IPS-11a (cell line): ENCODE results near the gene TCEAL9.
"Not testable (repeated sequence)": the region's sequence is repeated elsewhere in the genome, so short reads cannot be mapped to it uniquely, and the experiment has no call there.

ENCODE experiments used
- H3K4me3 ChIP-seq: one replicate; pipeline ENCODE4 v1.5.1; 2013; ENCODE audit warnings: low read depth, low read length, control low read depth

TCEAL9 gene

GRCh38 chrX:103356130-103356798 is at the start of gene TCEAL9:
Gene TCEAL9, plus strand, starts transcription at chrX:103356506. Its CDS starts 1,179 bp downstream, at chrX:103357685.
- H3K4me3 ChIP-seq: peak within 1 kb of the TSS; percentile 69

GRCh38 chrX:103309860-103310554 is 46.3 kb upstream of the TCEAL9 start:
- H3K4me3 ChIP-seq: peak overlapping the region; percentile 67

- H3K4me3 ChIP-seq: peak within 1 kb of the TSS; percentile 67
These were observed 45.5 kb upstream of the TCEAL9 start, which contains the start of gene BEX2 for GRCh38 chrX:103310555-103311398. Gene BEX2, minus strand, starts transcription at chrX:103310990. Its CDS starts 1,014 bp downstream, at chrX:103309976.

GRCh38 chrX:103311399-103311780 is 44.9 kb upstream of the TCEAL9 start:
- no peak overlapping the region for H3K4me3 ChIP-seq

GRCh38 chrX:103329991-103330390 is 26.3 kb upstream of the TCEAL9 start, which contains the start of gene TCEAL7:
Gene TCEAL7, plus strand, starts transcription at chrX:103330239. Its CDS starts 1,165 bp downstream, at chrX:103331404.
- H3K4me3 ChIP-seq: peak within 1 kb of the TSS; percentile 25

- H3K4me3 ChIP-seq: peak overlapping the region; percentile 25
These were observed 25.5 kb upstream of the TCEAL9 start for GRCh38 chrX:103330681-103331288.

GRCh38 chrX:103338663-103339062 is 17.6 kb upstream of the TCEAL9 start:
- H3K4me3 ChIP-seq: no peak overlapping the region

- no peak overlapping the region for H3K4me3 ChIP-seq
These were observed 13.2 kb upstream of the TCEAL9 start for GRCh38 chrX:103343105-103343504.

- no peak overlapping the region for H3K4me3 ChIP-seq
These were observed 11.7 kb upstream of the TCEAL9 start for GRCh38 chrX:103344606-103345005.

- no peak overlapping the region for H3K4me3 ChIP-seq
These were observed 8.5 kb upstream of the TCEAL9 start for GRCh38 chrX:103347682-103348397.

GRCh38 chrX:103356858-103357257 is 552 bp downstream of the TCEAL9 start:
- H3K4me3 ChIP-seq: peak overlapping the region; percentile 69

- H3K4me3 ChIP-seq: no peak overlapping the region
These were observed 1.6 kb downstream of the TCEAL9 start for GRCh38 chrX:103357871-103358270.

GRCh38 chrX:103359605-103360004 is 3.3 kb downstream of the TCEAL9 start:
- not testable (repeated sequence) for H3K4me3 ChIP-seq

GRCh38 chrX:103360092-103360491 is 3.8 kb downstream of the TCEAL9 start:
- no peak overlapping the region for H3K4me3 ChIP-seq

GRCh38 chrX:103360916-103361315 is 4.6 kb downstream of the TCEAL9 start:
- H3K4me3 ChIP-seq: no peak overlapping the region

GRCh38 chrX:103361798-103362197 is 5.5 kb downstream of the TCEAL9 start:
- no peak overlapping the region for H3K4me3 ChIP-seq

GRCh38 chrX:103362474-103362873 is 6.2 kb downstream of the TCEAL9 start:
- H3K4me3 ChIP-seq: no peak overlapping the region

GRCh38 chrX:103363046-103363445 is 6.7 kb downstream of the TCEAL9 start:
- H3K4me3 ChIP-seq: no peak overlapping the region

GRCh38 chrX:103367502-103367901 is 11.2 kb downstream of the TCEAL9 start:
- H3K4me3 ChIP-seq: no peak overlapping the region

GRCh38 chrX:103369479-103369878 is 13.2 kb downstream of the TCEAL9 start:
- no peak overlapping the region for H3K4me3 ChIP-seq
